ENCODE data around the gene MIOS.
"Not testable (repeated sequence)": the region's sequence is repeated elsewhere in the genome, so short reads cannot be mapped to it uniquely, and the experiment has no call there.

MIOS gene

DNA sequence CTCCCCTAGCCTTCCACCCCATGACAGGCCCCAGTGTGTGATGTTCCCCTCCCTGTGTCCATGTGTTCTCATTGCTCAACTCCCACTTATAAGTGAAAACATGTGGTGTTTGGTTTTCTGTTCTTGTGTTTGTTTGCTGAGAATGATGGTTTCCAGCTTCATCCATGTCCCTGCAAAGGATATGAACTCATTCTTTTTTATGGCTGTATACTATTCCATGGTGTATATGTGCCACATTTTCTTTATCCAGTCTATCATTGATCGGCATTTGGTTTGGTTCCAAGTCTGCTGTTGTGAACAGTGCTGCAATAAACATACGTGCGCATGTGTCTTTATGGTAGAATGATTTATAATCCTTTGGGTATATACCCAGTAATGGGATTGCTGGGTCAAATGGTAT, 89.8 kb downstream of the MIOS start:
- not testable (repeated sequence) for H3K9me3 ChIP-seq (ENCODE audit: control insufficient read depth, insufficient read depth, low read length); H3K9ac ChIP-seq (ENCODE audit: low read depth, low read length); H3K36me3 ChIP-seq (ENCODE audit: insufficient read depth, low read length); H3K4me1 ChIP-seq (ENCODE audit: insufficient read depth, low read length)
